ENCODE measurements around the gene ST3GAL3.

The ST3GAL3 gene

GRCh38 chr1:43736819-43737218, 29.5 kb downstream of the ST3GAL3 start:
- no peak overlapping the region for H3K27ac ChIP-seq
- TF ChIP-seq, protein P1, sequence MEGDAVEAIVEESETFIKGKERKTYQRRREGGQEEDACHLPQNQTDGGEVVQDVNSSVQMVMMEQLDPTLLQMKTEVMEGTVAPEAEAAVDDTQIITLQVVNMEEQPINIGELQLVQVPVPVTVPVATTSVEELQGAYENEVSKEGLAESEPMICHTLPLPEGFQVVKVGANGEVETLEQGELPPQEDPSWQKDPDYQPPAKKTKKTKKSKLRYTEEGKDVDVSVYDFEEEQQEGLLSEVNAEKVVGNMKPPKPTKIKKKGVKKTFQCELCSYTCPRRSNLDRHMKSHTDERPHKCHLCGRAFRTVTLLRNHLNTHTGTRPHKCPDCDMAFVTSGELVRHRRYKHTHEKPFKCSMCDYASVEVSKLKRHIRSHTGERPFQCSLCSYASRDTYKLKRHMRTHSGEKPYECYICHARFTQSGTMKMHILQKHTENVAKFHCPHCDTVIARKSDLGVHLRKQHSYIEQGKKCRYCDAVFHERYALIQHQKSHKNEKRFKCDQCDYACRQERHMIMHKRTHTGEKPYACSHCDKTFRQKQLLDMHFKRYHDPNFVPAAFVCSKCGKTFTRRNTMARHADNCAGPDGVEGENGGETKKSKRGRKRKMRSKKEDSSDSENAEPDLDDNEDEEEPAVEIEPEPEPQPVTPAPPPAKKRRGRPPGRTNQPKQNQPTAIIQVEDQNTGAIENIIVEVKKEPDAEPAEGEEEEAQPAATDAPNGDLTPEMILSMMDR (conservative IDR thresholded peaks at IDR 0.05), result no peak
- TF ChIP-seq ZFX (IDR thresholded peaks at IDR 0.05), result no peak

DNA sequence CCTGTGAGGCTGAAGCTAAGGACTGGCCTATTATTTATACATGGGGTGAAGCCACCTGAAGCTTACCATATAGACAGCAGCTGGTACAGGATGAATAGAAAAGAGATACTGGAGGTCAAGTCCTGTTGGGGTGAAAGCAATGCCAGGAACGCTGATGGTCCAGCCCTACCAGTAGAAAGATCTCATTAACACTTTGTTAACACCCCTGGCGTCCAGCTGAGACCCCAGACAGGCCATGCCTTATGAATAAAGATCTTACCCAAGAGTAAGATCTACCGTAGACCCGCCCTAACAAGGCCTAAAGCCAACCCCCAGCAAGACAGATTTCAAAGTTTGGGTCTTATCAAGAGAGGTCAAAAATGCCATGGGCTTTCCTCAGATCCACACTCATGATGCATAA, 34.7 kb downstream of the ST3GAL3 start:
- TF ChIP-seq, protein P1 (conservative IDR thresholded peaks at IDR 0.05), result no peak
- TF ChIP-seq ZFX (IDR thresholded peaks at IDR 0.05), result no peak
- H3K27ac ChIP-seq, result no peak overlapping the region; the same call in 1 of the 2 replicates

DNA sequence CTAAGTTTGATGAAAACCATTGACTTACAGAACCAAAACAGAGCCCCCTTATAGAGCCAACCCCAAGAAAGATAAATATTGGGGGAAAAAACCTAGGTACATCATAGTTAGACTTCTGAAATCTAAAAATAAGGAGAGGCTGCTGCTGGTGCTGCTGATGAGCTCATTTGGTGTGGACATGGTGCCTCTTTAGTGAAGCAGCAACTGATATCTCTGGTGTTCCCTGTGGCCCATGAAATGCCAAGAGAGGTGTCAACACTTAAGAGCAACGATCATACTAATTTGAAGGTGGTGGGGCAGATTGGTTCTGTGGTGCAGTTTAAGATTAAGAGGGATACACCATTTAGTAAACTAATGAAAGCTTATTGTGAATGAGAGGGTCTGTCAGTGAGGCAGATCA, 35.9 kb downstream of the ST3GAL3 start:
- H3K27ac ChIP-seq, result no peak overlapping the region
- TF ChIP-seq ZFX (IDR thresholded peaks at IDR 0.05), result no peak
- TF ChIP-seq, protein P1 (conservative IDR thresholded peaks at IDR 0.05), result no peak

GRCh38 chr1:43747736-43748135, 40.4 kb downstream of the ST3GAL3 start:
- no peak overlapping the region for H3K27ac ChIP-seq
- no peak for TF ChIP-seq ZFX (IDR thresholded peaks at IDR 0.05)
- TF ChIP-seq, protein P1 (conservative IDR thresholded peaks at IDR 0.05), result no peak

- H3K27ac ChIP-seq, result no peak overlapping the region
- no peak for TF ChIP-seq ZFX (IDR thresholded peaks at IDR 0.05)
- TF ChIP-seq, protein P1 (conservative IDR thresholded peaks at IDR 0.05), result no peak
Observed at GRCh38 chr1:43750083-43750482, 42.7 kb downstream of the ST3GAL3 start.

DNA sequence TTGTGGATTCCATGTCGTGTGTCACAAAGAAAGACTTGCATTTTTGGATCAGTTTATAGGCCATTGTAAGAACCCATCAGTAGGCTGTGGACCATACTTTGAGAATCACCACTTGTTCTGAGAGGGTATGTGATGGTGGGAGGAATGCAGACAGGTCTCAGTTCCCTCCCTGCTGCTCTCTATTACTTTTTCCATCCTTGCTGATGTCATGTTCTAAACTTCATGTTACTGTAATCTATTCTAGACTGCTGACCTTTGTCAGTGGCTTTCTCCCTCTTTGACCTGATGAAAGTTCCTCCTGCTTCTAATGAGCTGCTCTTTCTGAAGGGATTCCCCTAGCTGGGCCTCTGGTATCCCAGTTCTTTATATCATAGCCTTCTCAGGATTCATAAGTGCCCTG, 46.1 kb downstream of the ST3GAL3 start:
- no peak for TF ChIP-seq ZFX (IDR thresholded peaks at IDR 0.05)
- TF ChIP-seq, protein P1 (conservative IDR thresholded peaks at IDR 0.05), result no peak

DNA sequence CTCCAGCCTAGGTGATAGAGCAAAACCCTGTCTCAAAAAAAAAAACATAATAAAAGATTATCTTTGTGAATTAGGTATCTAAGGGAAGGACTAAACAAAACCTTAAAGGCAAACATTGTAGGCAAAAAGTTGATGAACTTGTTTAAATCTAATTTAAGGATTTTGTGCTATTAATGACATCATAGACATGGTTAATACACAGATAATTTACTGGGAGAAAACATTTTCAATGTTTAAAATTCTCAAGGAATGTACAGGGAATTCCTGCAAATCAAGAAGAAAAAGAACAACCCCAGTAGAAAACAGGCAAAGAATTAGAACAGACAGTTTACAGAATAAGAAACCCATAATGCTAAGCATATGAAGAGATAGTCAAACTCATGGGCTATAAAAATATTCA, 47.6 kb downstream of the ST3GAL3 start:
- TF ChIP-seq, protein P1 (conservative IDR thresholded peaks at IDR 0.05), result no peak
- TF ChIP-seq ZFX (IDR thresholded peaks at IDR 0.05), result no peak
- H3K27ac ChIP-seq, result no peak overlapping the region

More for the DNA sequence above, 46.1 kb downstream of the ST3GAL3 start:
- H3K27ac ChIP-seq, result no peak overlapping the region

All from C4-2B (cell line).